HG03460 (cell line): ENCODE measurements around the gene HSD17B4.
"Not testable (repeated sequence)": the region's sequence is repeated elsewhere in the genome, so short reads cannot be mapped to it uniquely, and the experiment has no call there.

Experiments used
- ATAC-seq: cut with Tn5 transposase; IDR thresholded peaks from one replicate; pipeline ENCODE4 v1.9.1; 2021; ENCODE audit not compliant: unreplicated experiment

Gene HSD17B4

DNA sequence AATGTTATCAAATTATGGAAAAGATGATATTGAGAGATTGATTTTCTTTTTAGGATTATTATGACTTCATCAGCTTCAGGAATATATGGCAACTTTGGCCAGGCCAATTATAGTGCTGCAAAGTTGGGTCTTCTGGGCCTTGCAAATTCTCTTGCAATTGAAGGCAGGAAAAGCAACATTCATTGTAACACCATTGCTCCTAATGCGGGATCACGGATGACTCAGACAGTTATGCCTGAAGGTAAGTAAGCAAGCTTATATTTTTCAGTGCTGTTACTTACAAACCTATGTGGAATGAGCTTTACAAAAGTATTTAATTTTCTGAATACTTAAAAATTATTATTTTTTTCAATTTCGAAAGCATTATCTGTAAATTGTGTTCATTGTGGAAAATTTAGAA, 26.5 kb downstream of the HSD17B4 start:
- no peak for ATAC-seq

DNA sequence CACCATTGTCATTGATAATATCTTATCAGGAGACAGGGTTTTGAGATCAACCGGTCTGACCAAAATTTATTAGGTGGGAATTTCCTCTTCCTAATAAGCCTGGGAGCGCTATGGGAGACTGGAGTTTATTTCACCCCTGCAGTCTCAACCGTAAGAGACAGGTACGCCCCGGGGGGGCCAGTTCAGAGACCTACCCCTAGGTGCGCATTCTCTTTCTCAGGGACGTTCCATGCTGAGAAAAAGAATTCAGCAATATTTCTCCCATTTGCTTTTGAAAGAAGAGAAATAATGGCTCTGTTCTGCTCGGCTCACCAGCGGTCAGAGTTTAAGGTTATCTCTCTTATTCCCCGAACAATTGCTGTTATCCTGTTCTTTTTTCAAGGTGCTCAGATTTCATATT, 28.3 kb downstream of the HSD17B4 start:
- not testable (repeated sequence) for ATAC-seq

DNA sequence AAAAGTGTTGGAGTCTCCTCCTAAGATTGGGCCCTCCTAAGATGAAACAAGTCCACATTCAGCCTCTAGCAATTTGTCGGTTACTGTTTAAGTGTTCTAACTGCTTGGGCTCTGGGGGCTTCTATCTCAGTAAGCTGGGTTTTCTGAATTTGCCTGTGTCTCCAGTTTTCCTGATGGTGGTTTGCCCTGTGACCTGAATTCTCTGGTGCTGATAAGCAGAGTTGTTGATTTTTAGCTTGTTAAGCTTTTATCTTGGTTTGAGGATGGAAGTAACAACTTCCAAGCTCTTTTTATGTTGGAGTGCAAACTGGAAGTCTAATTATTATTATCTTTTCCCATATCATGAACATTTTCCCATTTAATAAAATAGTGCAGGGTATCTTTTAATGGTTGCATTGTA, 30.9 kb downstream of the HSD17B4 start:
- no peak for ATAC-seq

GRCh38 chr5:119484884-119485283, 32.6 kb downstream of the HSD17B4 start:
- no peak for ATAC-seq

DNA sequence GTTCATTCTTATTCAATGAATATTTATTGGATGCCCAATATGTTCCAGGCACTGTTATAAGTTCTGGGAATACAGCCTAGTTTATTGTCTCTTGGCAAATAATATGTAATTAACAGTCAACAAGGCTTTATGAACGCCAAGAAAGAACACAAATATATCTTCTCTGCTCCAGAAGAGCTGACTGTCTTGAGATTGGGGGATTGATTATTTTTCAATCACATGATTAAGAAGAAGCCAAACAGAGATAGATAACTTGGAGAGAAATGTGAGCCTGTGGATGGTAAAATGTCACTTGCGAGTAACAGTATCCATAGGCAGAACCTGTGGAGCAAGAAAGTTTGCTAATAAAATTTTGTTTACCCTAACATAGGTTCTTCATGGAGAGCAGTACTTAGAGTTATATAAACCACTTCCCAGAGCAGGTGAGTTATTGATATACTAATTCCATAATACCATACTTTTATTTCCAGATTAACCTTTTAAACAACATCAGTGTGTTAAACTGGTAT, 49.4 kb downstream of the HSD17B4 start:
- no peak for ATAC-seq

- not testable (repeated sequence) for ATAC-seq
Measured at GRCh38 chr5:119503939-119504338, 51.6 kb downstream of the HSD17B4 start.

DNA sequence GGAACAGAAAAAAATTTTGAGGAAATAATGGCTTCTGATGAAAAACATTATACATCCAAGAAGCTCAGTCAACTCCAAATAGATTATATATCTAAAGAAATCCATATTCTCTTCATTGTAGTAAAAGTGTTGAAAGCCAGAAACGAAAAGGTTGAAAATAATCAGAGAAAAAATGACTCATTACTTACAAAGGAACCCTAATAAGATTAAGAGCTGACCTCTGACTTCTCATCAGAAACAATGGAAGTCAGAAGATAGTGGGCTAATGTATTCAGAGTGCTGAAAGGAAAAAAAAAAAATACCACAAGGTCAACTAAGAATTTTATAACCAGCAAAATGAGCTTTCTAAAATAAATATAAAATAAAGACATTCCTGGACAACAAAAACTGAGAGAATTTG, 60.0 kb downstream of the HSD17B4 start:
- no peak for ATAC-seq

GRCh38 chr5:119515192-119515591, 62.9 kb downstream of the HSD17B4 start:
- no peak for ATAC-seq

DNA sequence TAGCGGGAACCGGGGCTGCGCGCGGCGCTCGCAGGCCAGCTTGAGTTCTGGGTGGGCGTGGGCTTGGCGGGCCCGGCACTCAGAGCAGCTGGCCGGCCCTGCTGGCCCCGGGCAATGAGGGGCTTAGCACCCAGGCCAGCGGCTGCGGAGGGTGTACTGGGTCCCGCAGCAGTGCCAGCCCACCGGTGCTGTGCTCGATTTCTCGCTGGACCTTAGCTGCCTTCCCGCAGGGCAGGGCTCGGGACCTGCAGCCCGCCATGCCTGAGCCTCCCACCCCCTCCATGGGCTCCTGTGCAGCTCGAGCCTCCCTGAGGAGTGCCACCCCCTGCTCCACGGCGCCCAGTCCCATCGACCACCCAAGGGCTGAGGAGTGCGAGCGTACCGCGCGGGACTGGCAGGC, 64.8 kb downstream of the HSD17B4 start:
- ATAC-seq, result not testable (repeated sequence)

DNA sequence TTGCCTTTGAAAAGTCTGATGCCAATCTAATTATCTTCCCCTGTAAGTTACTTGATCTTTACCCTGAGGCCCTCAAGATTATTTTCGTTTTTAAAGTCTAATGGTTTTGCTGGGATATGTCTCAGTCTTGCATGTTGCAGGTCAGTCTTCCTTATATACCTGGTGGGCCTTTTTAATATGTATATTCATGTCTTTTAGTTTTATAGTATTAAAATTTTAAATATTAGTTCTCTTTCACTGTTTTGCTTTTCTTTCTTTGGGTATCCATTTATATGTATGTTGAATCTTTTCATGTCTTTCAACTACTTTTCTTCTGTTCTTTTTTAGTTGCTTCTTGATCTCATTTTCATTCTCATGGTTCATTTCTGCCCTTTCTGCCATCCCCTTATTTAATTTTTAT, 68.9 kb downstream of the HSD17B4 start:
- no peak for ATAC-seq

DNA sequence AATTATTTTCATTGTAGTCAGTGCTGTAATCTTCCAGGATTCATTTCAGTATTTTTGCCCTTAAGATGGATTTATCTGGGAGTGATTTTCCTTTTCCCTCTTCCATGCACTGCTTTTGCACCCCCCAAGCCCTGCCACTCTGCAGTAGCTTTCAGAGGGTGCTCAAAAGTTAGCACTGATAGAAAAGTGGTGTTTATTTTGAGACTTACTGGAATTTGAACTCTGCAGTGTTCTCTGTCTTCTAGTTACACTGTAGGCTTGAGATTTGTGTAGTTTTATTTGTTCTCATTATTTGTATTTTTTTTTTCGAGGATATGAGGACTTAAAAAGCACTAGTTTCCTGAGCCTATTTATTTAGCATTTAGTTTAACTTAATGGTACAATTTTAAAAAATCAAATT, 70.5 kb downstream of the HSD17B4 start:
- no peak for ATAC-seq

- ATAC-seq, result no peak
Measured at GRCh38 chr5:119524485-119524884, 72.2 kb downstream of the HSD17B4 start.

- ATAC-seq, result no peak
Measured at GRCh38 chr5:119527351-119527750, 75.1 kb downstream of the HSD17B4 start.

DNA sequence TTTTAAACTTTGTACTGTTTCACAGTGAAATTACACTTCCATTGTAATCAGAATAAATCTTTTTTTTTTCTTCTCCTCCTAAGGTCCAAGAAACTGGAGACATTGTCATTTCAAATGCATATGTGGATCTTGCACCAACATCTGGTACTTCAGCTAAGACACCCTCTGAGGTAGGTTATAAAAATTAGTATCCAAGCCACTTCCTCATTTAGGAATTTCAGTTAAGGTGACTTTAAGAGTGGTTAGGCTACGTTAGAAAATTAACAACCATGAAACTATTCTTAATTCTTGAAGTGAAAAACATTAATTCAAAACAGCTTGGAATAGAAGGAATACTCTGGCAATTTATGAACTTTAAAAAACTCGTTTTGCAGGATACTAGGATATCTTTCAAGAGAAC, 77.5 kb downstream of the HSD17B4 start:
- no peak for ATAC-seq

GRCh38 chr5:119532637-119533036, 80.3 kb downstream of the HSD17B4 start:
- ATAC-seq, result no peak

DNA sequence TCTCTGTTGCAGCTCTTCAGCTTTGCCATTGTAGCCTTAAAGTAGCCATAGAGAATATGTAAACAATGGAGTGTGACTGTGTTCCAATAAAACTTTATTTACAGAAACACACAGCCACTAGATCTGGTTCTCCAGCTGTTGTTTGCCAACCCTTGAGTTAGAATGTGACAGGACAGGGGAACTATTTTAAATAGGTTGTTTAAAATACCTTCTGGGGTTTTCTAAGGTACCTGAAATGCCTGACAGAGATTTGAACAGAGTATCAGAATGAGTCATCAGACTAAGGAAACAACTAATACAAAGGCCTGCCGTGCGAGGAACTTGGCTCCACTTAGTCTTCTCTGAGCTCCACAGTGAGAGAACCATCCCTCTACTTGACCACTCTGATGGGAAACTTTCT, 85.4 kb downstream of the HSD17B4 start:
- ATAC-seq, result peak; percentile 100

- no peak for ATAC-seq
Measured at GRCh38 chr5:119541716-119542115, 89.4 kb downstream of the HSD17B4 start.

- no peak for ATAC-seq
Measured at GRCh38 chr5:119551819-119552218, 99.5 kb downstream of the HSD17B4 start.

GRCh38 chr5:119554597-119554996, 102.3 kb downstream of the HSD17B4 start:
- no peak for ATAC-seq

- no peak for ATAC-seq
Measured at GRCh38 chr5:119570910-119571309, 118.6 kb downstream of the HSD17B4 start.

GRCh38 chr5:119578937-119579336, 126.6 kb downstream of the HSD17B4 start:
- ATAC-seq, result peak; percentile 49

GRCh38 chr5:119582987-119583386, 130.7 kb downstream of the HSD17B4 start:
- ATAC-seq, result no peak

GRCh38 chr5:119583684-119584083, 131.4 kb downstream of the HSD17B4 start:
- ATAC-seq, result peak; percentile 90
